Measurements from ENCODE around the gene TFCP2L1.
"Not testable (repeated sequence)": the region's sequence is repeated elsewhere in the genome, so short reads cannot be mapped to it uniquely, and the experiment has no call there.

The TFCP2L1 gene

DNA sequence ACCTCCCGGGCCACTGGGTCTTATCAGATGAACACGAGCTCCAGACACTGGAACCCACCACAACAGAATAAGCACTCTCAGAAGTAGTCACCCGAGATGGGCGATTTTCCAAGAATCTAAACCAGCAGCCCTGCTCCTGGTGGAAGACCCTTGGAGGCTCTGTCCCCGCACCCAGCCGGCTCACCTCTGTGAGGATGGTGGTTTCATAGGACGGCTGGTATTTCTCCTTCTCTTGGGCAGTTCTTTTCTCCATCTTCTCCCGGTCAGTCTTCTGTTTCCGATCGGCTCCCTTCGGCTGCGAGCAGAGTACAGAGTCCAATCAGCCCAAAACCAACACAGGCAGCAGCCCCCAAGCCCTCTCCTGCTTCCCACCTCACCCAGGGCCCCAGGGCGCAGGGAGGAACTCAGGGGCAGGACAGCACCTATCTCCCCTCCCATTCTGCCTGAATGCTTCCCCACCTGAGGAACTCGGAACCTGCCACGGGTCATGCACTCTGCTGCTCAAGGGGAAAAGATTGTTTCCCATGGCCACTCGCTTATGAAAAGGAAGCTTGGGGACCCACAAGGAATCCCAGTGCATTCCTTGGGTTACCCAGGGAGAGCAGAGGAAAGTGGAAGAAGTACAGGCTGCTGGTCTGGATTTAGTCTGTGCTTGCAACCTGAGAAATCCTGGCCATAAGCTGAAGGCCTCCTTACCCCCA lies 42.7 kb downstream of the TFCP2L1 start:
- DNase-seq (ENCODE audit: low read depth in 2 of 2): no peak

DNA sequence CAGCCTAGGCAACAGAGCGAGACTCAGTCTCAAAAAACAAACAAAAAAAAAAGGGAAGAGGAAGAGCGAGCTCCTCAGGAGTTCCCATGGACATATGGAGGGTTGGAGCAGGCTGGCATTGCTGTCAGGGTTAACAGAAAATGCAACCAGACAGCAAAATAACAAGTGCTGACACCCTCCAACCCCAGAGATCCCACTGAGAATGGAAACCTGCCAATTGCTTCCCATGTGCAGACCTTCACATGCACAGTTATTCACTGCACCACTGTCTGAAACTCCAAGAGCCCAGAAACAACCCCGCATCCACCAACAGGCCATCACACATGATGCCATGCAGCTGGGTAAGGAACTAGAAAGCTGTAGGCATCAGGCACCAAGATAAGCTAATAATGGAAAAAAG lies 43.5 kb downstream of the TFCP2L1 start:
- DNase-seq (ENCODE audit: low read depth in 2 of 2): no peak

DNA sequence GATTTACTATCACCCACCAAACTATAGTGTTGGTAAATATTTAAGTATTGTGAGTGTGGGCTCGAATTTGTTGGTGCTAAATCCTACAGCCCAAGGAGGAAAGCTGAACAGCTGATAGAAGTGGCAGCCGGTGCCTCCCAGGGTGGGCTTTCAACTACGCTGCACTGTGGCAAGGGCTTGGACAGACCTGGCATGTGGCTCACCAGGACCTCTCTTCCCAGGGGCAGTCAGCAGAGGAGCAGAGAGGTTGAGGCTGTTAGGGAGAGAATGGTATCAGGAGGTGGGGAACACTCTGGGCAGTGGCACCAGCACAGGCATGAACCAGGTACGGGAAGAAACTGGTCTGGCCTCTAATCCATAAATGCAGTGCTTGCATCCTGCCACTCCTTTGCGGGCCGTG lies 44.6 kb downstream of the TFCP2L1 start:
- DNase-seq (ENCODE audit: low read depth in 2 of 2): no peak

DNA sequence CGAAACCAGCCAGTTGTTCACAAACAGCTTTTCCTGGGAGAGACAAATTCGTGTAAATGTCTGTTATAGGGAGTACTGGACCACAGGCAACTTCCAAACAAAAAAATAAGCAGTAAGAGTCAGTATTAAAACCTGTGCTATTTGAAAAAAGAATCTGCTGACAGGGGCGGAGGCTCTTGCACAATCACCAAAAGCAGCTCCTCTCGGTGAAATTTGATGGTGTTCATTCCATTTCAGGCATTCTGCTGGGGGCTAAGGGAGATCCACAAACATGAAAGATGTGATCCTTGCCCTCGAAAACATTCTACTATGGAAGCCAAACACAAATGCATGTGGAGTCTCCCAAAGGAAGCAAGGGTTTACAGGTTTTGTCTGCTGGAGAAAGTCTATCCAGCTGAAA lies 45.0 kb downstream of the TFCP2L1 start:
- DNase-seq (ENCODE audit: low read depth in 2 of 2): no peak

DNA sequence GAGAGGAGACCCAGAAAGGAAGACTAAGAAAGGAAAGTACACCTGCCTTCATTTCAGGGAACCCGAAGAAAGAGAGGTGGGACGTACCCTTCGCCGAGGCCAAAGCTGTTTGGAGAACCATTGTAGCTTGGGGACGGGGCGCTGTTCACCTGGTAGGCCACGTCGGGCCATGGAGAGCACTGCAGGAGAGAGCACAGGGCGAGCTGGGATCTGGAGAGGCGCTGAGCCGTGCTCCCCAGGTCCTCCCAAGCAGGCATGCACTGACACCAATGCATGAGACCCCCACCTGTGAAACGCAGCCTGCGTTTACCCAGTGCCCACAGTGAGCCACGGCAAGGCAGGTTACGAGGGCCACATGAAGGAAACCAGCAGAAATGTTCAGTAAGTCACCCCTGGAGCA lies 45.5 kb downstream of the TFCP2L1 start:
- DNase-seq (ENCODE audit: low read depth in 2 of 2): no peak

DNA sequence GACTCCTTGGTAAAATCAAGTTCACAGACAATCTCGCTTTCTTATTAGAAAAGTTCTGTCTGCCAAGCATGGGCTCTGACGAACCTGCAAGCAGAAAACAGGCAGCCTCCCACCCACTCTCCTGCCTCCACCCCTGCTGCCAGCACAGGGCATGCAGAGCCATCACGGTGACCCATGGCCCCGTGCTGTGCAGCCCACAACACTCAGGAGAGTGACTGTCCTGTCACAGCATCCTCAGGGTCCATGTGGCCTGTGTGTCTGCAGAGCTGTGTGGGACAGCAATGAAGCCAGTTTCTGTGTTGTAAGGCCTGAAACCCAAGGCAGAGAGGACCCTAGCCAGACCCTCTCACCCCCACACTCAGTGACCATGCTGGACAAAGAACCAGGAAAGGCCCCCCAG lies 46.2 kb downstream of the TFCP2L1 start:
- DNase-seq (ENCODE audit: low read depth in 2 of 2): no peak

DNA sequence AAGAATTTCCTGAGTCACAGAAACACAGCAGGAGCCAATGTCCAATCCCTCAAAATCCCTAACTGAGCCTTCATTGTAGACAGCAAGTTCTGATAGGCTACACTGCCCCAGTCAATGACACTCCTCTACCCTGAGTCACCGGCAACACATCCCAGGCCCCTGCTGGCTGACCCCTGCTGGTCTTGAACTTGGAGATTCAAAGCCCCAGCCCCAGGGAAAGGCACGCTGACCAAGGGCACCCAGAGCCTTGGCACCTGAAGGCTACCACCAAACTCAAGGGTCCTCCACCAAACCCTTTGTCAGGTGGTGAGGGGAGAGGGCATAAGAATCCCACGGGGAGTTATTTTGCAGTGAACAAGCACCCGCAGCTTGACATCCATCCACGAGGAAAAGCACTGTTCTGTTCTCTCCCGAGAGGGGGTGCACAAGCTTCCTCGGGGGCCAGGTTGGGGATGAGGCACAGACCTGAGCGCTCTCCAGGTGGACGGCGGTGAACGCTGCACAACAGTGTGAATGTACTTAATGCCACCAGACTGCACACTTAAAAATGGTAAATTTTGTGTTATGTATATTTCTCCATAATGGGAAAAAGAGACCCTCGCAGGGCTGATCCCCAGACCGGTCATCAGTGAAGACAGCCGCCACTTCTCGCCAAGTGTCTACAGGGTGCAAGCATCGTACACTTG lies 46.9 kb downstream of the TFCP2L1 start:
- DNase-seq (ENCODE audit: low read depth in 2 of 2): no peak

DNA sequence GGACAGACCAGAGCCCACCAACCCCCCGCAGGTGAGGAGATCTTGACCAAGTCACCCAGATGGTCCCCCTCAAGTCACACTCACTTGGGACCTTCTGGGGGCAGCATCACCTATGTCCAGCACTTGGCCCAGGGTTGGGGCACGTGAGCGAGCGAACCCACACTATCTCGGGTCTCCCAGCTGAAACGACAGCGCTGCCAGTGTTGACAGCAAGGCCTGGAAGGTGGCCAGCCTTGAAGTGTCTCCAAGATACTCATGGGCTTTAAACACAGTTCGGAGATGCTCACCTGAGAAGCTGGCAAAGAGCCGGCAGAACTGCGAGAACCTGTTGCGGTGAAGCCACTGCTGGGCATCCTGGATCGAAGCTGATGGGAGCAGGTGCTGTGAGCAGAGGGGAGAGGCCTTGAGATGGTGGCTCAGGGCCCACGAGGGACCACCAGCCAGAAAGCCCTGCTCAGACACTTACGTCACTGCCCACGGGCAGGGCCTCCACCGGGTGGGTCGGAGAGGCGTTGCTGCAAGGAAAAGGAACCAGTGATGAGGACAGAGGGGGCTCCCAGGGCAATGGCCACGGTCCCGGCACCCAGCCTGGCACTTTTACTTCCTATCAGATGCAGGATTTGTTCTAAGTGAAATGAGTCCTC lies 47.5 kb downstream of the TFCP2L1 start:
- no peak for DNase-seq (ENCODE audit: low read depth in 2 of 2)

DNA sequence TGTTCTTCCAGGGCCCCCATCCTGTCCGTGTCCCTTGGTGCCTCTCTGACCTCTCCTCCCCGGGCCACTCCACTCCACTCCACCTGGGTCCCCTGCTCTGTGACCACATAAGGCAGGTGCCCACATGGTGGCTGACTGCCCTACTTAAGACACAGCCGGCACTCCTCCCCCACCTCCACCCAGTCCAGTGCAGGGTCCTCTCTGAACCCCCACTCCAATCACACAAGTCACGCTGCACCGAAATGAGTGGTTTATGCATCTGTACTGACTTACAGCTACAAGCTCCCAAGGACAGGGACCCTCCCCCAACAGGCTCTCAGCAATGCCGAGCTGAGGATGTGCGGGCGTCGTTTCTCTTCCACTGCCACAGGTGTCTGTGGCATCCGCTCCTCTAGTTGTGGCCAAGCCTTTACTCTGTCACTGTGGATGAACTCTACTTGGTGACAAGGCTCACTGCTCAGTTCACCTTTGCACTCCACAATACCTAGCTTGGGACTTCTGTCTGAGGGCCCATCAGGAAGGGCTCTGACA lies 48.3 kb downstream of the TFCP2L1 start:
- DNase-seq (ENCODE audit: low read depth in 2 of 2): no peak

DNA sequence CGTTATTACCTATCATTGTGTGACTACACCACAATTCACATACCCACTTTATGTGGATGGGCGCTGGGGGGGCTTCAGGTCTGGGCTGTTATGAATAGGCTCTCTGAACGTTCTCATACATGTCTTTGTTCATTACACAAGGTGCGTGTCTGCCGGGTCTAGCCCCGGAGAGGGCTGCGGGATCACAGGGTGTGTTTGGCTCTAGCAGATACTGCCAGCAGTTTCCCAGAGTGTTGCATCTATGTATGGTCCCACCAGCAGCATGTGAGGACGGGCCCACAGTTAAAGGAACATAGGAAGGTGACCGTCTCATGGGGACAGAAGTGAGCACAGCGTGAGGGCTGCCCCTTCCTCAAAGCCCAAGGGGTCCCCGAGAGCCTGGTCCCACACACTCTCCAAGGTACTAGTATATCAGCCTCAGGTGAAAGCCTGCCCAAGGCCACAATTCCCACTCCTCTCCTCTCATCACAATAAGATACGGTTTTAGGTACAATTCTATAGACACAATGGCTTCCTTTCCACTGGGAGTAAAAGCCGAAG lies 48.8 kb downstream of the TFCP2L1 start:
- no peak for DNase-seq (ENCODE audit: low read depth in 2 of 2)

DNA sequence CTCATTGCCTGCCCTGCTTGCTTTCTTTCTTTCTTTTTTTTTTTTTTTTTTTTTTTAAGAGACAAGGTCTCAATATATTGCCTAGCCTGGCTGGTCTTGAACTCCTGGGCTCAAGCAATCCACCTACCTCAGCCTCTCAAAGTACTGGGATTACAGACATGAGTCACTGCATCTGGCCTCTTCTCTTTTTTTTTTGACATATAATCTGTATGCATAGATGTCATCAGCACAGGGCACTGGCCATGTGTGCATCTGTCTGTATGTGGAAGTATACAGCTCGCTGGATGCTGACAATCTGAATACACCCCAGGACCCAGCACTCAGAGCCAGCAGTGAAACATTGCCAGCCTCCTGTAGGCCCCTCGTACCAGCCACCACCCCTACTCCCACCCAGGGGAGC lies 49.5 kb downstream of the TFCP2L1 start:
- DNase-seq (ENCODE audit: low read depth in 2 of 2): no peak

DNA sequence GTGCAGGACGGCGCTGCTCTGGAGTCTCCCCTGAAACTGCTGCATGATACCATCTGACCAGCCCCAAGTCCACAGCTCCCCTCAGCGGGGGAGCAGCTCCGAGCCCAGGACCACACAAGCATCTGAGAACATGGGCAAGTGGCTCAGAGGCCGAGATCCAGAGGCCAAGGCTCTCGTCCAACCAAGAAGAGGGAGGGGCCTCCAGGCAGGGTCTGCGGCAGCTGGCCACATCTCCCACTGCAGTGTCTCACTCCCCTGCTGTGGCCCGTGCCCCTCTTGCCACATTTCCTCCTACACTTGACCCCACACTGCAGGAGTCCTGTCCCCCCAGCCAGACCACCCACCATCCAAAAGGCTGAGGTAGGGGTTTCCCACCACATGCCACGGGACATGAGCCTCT lies 50.2 kb downstream of the TFCP2L1 start:
- DNase-seq (ENCODE audit: low read depth in 2 of 2): no peak

DNA sequence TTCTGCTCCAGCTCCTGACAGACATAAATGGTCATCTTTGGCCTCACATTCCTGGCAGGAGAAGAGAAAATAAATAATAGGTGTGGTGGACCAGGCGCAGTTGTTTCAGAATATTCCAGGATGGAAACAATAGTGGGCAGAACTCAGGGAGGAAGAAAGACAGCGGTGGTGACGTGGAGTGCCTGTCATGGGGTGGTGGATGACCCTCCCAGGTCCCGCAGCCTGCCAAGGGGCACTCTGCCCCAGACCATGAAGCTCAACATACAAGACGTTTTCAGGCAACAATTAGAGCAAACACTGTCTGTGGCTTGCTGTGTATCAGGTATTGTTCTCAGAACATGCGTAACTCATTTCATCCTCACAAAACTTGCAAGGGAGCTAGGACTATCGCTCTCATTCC lies 50.9 kb downstream of the TFCP2L1 start:
- no peak for DNase-seq (ENCODE audit: low read depth in 2 of 2)

DNA sequence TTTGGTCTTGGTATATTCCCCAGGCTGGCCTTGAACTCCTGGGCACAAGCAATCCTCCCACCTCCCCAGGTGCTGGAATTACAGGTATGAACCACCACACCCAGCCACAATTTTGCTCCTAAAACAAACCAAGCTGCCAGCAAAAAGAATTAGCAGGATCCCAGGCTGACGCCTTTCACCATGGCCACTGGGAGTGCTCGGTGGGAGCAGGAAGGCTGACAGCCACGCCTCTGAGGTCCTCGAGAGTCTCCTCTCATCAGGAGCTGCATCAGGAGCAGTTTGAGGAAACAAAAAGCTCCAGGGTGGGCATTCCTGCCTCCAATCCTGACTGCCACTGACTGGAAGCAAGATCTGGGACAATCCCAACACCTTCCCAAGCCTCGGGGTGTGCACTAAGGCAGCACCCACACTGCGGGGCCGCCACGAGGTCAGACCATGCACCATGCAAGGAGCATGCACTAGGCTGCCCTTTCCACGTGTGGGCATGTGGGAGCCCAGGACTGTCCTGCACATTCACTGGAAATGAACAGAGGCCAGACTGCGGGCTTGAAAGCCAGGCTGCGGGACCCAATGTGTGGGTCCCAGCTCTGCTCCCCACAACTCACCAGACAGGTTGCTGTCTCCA lies 51.4 kb downstream of the TFCP2L1 start:
- no peak for DNase-seq (ENCODE audit: low read depth in 2 of 2)

DNA sequence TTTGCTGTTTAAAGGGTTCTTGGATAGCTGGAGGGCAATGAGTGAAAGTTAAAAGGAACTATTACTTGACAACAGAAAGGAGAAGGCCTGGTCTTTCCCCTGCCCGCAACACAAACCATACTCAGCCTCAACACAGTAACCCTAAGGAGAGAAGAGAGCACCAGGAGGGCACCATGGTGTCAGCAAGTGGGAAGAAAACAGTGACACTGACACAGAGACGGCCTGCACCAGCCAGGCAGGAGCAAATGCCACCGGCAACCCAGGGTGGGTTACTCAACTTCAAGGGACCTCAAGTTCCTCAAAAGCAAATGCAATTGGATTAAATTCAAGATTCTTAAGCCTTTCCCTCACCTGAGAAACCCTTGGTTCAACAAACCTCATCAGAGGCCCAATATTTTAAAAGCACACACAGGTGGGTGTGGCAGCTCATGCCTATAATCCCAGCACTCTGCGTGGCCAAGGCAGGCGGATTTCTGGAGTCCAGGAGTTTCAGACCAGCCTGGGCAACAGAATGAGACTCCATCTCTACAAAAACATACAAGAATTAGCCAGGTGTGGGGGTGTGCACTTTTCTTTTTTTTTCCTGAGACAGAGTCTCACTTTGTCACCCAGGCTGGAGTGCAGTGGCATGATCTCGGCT lies 52.3 kb downstream of the TFCP2L1 start:
- DNase-seq (ENCODE audit: low read depth in 2 of 2): no peak

DNA sequence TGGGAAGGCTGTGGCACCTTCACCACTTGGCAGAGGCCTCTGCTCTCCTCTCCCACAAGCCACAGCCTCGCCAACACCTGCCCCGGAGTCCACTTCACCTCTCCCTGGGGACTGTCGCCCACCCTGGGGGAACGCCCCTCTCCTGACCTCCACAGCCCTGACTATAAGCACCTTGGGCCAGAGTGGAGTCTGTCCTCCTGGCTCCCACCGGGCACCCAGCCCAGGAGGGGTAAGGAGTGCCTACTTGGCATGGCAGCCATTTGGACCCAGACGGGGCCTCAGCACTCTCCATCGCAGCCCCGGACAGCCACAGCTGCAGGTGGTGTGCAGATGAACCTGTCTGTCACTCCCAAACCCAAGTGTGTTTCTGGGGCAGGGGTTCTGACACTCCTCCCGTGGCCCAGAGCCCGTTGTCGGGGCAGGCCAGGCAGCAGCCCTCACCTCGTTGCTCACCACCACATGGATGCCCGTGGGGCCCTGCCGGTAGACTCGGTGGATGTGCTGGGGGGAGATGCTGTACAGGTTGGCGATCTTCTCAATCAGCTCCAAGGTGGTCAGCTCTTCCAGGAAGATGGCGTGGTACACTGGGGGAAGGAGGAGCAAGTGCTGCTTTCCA lies 53.5 kb downstream of the TFCP2L1 start:
- DNase-seq (ENCODE audit: low read depth in 2 of 2): no peak

DNA sequence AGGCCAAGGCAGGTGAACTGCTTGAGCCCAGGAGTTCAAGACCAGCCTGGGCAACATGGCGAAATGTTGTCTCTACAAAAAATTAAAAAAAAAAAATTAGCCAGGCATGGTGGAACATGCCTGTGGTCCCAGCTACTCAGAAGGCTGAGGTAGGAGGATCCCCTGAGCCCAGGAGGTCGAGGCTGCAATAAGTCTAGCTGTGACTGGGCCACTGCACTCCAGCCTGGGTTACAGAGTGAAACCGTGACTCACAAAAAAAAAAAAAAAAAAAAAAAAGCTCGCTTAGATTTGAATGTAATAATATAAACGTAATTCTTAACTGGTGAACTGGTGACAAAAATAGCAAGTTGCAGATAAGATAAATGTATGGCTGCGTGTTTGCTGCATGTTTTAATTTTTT lies 56.5 kb downstream of the TFCP2L1 start:
- no peak for DNase-seq (ENCODE audit: low read depth in 2 of 2)

DNA sequence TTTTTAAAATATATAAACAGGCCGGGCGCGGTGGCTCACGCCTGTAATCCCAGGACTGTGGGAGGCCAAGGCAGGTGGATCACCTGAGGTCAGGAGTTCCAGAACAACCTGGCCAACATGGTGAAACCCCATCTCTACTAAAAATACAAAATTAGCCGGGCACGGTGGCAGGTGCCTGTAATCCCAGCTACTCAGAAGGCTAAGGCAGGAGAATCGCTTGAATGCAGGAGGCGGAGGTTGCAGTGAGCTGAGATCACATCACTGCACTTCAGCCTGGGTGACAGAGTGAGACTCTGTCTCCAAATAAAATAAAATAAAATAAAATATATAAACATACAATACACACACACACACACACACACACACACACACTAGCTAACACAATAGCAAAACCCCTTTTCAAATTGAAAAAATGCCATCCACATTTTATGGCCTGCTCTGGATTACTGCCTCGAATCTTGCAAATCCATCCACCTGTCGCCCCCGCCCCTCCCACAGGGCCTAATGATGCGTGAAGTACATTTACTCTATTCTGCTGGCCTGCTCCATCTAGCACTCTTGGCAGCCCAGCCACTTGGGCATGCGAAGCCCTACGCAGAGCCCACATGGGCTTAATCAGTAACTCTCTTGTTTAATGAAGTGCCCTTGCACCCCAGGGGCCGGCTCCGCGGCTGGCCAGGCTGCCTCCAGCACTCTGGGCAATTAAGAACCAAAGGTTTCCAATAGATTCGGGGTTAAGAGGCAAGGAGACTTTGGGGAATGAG lies 57.4 kb downstream of the TFCP2L1 start:
- DNase-seq (ENCODE audit: low read depth in 2 of 2): not testable (repeated sequence)

DNA sequence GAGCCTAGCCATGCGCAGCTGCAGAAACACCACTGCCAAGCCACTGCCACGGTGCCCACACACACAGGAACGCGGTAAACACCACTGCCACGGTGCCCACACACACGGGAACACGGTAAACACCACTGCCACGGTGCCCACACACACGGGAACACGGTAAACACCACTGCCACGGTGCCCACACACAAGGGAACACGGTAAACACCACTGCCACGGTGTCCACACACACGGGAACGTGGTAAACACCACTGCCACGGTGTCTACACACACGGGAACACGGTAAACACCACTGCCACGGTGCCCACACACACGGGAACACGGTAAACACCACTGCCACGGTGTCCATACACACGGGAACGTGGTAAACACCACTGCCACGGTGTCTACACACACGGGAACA lies 59.3 kb downstream of the TFCP2L1 start:
- DNase-seq (ENCODE audit: low read depth in 2 of 2): not testable (repeated sequence)

DNA sequence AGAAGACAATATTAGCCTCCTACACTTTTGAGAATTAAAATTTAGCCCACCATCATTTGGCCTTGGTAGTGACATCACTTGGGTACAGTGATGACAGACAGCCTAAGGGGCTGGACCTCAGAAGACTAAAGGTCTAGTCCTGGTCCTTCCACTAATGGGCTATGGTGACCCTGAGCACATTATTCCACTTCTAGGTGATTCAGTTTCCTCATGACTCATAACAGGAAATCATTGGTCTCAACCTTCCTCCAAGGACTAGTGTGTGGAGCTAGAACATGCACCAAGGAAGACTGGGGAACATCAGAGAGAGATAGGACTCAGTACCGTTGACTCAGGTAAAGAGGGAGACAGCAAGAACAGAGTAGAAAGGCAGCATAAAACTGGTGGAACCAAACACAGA lies 64.0 kb downstream of the TFCP2L1 start:
- no peak for DNase-seq (ENCODE audit: low read depth in 2 of 2)

DNA sequence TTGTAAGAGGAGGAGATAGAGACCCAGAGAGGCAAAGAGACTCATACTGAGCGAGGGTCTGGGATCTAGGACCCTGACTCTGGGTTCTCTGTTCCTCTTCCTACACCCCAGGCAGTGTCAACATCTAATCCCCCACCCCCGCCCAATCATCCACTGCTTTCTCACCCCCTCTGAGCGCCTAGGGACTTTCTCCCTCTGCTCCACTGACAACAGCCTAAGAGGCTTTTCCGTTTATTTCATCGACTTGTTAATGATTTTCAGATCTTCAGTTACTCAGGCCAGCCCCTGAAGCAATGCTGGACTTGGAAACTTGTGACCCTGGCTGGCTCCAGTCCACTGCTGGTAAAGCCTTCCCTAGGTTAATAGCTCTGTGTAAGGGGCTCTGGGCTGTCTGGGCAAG lies 65.1 kb downstream of the TFCP2L1 start:
- no peak for DNase-seq (ENCODE audit: low read depth in 2 of 2)

Measured in activated CD8-positive, alpha-beta memory T cell treated with anti-CD3 and anti-CD28 coated beads for 4 hours (primary cell).